Heart left ventricle (tissue), 16 donors: Measurements from ENCODE around the gene GRIN2A. TPM values are rescaled to one million over a fixed set of nuclear protein-coding genes. Genes with fewer than 3 reads are reported as not detected.

Experiments used
- ATAC-seq, 4 donors: fragments of 200-7000 bp; cut with Tn5 transposase; one replicate each; pipeline ENCODE4 v1.9.1; 2020 to 2022; ENCODE audit warnings: moderate library complexity in 4 of 4, mild to moderate bottlenecking in 3 of 4, moderate number of reproducible peaks in 1 of 4
- DNase-seq, 5 donors: peaks; one replicate each; pipeline ENCODE4 v3.0.0-alpha.2; 2020
- H3K27ac ChIP-seq, 12 donors: fragments of 200-600 bp; sonication (generic) in 4 of 12; one replicate each; pipeline versions ENCODE4 v1.5.0 to v1.8.0; 2016 to 2022; ENCODE audit warnings: mild to moderate bottlenecking in 2 of 12
- H3K27me3 ChIP-seq, 9 donors: fragments of 200-600 bp; sonication (generic) in 2 of 9; one replicate each; pipeline versions ENCODE4 v1.5.1 to v1.8.0; 2016 to 2022; ENCODE audit warnings: mild to moderate bottlenecking in 3 of 9
- H3K36me3 ChIP-seq, 9 donors: fragments of 200-600 bp; sonication (generic) in 2 of 9; one replicate each; pipeline versions ENCODE4 v1.5.0 to v1.8.0; 2018 to 2022; ENCODE audit warnings: mild to moderate bottlenecking in 2 of 9
- H3K4me1 ChIP-seq, 12 donors: fragments of 200-600 bp; sonication (generic) in 4 of 12; one replicate each; pipeline versions ENCODE4 v1.5.0 to v1.8.0; 2016 to 2022; ENCODE audit warnings: mild to moderate bottlenecking in 3 of 12
- H3K4me3 ChIP-seq, 12 donors: fragments of 200-600 bp; sonication (generic) in 4 of 12; one replicate each; pipeline versions ENCODE4 v1.5.0 to v1.8.0; 2017 to 2022; ENCODE audit warnings: mild to moderate bottlenecking in 9 of 12, moderate library complexity in 4 of 12
- H3K9me3 ChIP-seq, 12 donors: fragments of 200-600 bp; sonication (generic) in 4 of 12; one replicate each; pipeline versions ENCODE4 v1.5.0 to v1.8.0; 2016 to 2022; ENCODE audit warnings: mild to moderate bottlenecking in 1 of 12
- CTCF ChIP-seq, 12 donors: fragments of 200-600 bp; sonication (generic) in 4 of 12; IDR thresholded peaks; one replicate each; pipeline versions ENCODE4 v1.5.0 to v1.8.0; 2018 to 2022; ENCODE audit warnings: antibody characterized with exemption in 12 of 12, mild to moderate bottlenecking in 5 of 12
- POLR2A ChIP-seq, 2 donors: fragments of 450-650 bp; IDR thresholded peaks; one replicate each; pipeline ENCODE4 v1.6.1; 2017; ENCODE audit warnings: antibody characterized with exemption in 2 of 2, mild to moderate bottlenecking in 2 of 2, moderate library complexity in 2 of 2
- WGBS, 4 donors: extraction: QIAGEN DNeasy Blood & Tissue Kit in 2 of 4; methylation state at CpG; one replicate each; pipeline versions ENCODE4 v1.1.5 to v1.1.7; 2013 to 2018; 5-methylcytosine and 5-hydroxymethylcytosine counted together
- intact Hi-C, 10 donors: fragments of 100-400 bp; cut with DNase I; formaldehyde crosslinking; loops; one replicate each; pipeline versions ENCODE4 v1.11.1 to v1.14.2; 2022
- polyA plus RNA-seq, 2 donors: library from polyadenylated mRNA; stranded (reverse); fragments of 200-250 nt; gene quantifications; one replicate each; pipeline ENCODE4 v1.2.3, GENCODE V29; 2013
- total RNA-seq, 9 donors: library from RNA; depleted of rRNA in 2 of 9; stranded (reverse); fragments of >200 nt in 2 of 9; fragmentation: NEBNext Ultra II Directional in 3 of 9; extraction: Animal tissue kit (Norgen Biotek cat#: 25700) in 3 of 9; gene quantifications; one replicate each; pipeline versions ENCODE4 v1.1.0 to v1.2.4, GENCODE V29; 2016 to 2023
- donor health status: ischemic (EF 13 %, LVEDD 7.1; RV severe dilation, severe dysfunction).
- donor health status: healthy with polysubstance abuse.
- donor health status: DM: no; HTN: yes; CAD: no.
- donor health status: DM: no; HTN: no; CAD: no.
- donor health status: ischemic (EF 25% LVEDD 6.9; RV normal size, moderate dysfunction).
- donor health status: ischemic (EF 25% LVEDD 5.7; RV mildly dilated, moderate dysfunction).
- donor health status: healthy.
- donor health status: DM: yes; HTN: yes; CAD: no.
- donor health status: ischemic (EF 35%, LVEDD 5.7; RV mildly dilated, moderate dysfunction).
- donor health status: nonischemic (EF 11% LVEDD 7.7; RV severe dilation, severe dysfunction).
- donor health status: DM: yes; HTN: yes; CAD: no.
- donor health status: PGD.
- donor health status: ischemic (EF 29% LVEDD 5.4; RV normal size, mild dysfunction).
- donor health status: nonischemic (EF 23%, LVEDD 6.1; RV moderate dilation, normal function).

The GRIN2A gene
- total and polyA plus RNA-seq, 11 donors, result 0.01 to 4.6 (median 2.6) TPM

- Histone ChIP-seq H3K4me3 (no peak overlapping the region), H3K9me3 (no peaks in the 10 kb centered on the region), H3K36me3 (no peaks in the 10 kb centered on the region), H3K27ac (no peak overlapping the region), H3K4me1 (peaks cover 0 to 8% (median 0%) of the 10 kb centered on the region in 12 donors), H3K27me3 (peaks cover 0 to 47% (median 0%) of the 10 kb centered on the region in 9 donors)
- no peak for DNase-seq
- intact Hi-C loops, result no loop called here
- WGBS, 4 donors, result 80 to 94% (median 86%) methylated on average over 4 of the region's 4 CpGs
- no peak for TF ChIP-seq CTCF (IDR thresholded peaks at IDR 0.05)
- TF ChIP-seq POLR2A (IDR thresholded peaks at IDR 0.05), result no peak
- ATAC-seq, result no peak
Observed at GRCh38 chr16:10070591-10070990, 111.6 kb downstream of the GRIN2A start.

- H3K4me1 ChIP-seq, result peaks cover 0 to 8% (median 0%) of the 10 kb centered on the region in 12 donors
- DNase-seq (peak in 4 of 5 donors; percentile 20 to 72 (median 40)), ATAC-seq (peak; percentile 85 to 90 (median 88))
- H3K27me3 ChIP-seq, result peaks cover 0 to 55% (median 0%) of the 10 kb centered on the region in 9 donors
- TF ChIP-seq POLR2A (IDR thresholded peaks at IDR 0.05) (no peak), CTCF (IDR thresholded peaks at IDR 0.05) (no peak)
- H3K4me3 ChIP-seq, result no peak overlapping the region
- no peaks in the 10 kb centered on the region for H3K9me3 ChIP-seq
- intact Hi-C loops, result no loop called here
- 34 to 48% (median 43%) methylated on average over 3 of the region's 3 CpGs for WGBS, 4 donors
- H3K27ac ChIP-seq, result no peak overlapping the region
- H3K36me3 ChIP-seq, result no peaks in the 10 kb centered on the region
Observed at GRCh38 chr16:10069374-10069773, 112.9 kb downstream of the GRIN2A start.

GRCh38 chr16:10067835-10068234 is 114.4 kb downstream of the GRIN2A start:
- H3K4me3 ChIP-seq, result no peak overlapping the region
- H3K27ac ChIP-seq, result no peak overlapping the region
- no peaks in the 10 kb centered on the region for H3K36me3 ChIP-seq
- no peak for DNase-seq
- WGBS, 4 donors, result 43 to 87% (median 74%) methylated on average over 2 of the region's 2 CpGs
- H3K4me1 ChIP-seq, result peaks cover 0 to 8% (median 0%) of the 10 kb centered on the region in 12 donors
- H3K27me3 ChIP-seq, result peaks cover 0 to 59% (median 0%) of the 10 kb centered on the region in 9 donors
- TF ChIP-seq POLR2A (IDR thresholded peaks at IDR 0.05), result no peak
- no peak for TF ChIP-seq CTCF (IDR thresholded peaks at IDR 0.05)
- no peak for ATAC-seq
- intact Hi-C loops, result no loop called here
- no peaks in the 10 kb centered on the region for H3K9me3 ChIP-seq

- no peak for DNase-seq
- no peak for ATAC-seq
- peaks cover 0 to 8% (median 0%) of the 10 kb centered on the region in 12 donors for H3K4me1 ChIP-seq
- H3K4me3 ChIP-seq, result no peak overlapping the region
- intact Hi-C loops, result no loop called here
- H3K27me3 ChIP-seq, result peaks cover 0 to 59% (median 0%) of the 10 kb centered on the region in 9 donors
- 59 to 81% (median 71%) methylated on average over 4 of the region's 4 CpGs for WGBS, 4 donors
- no peak for TF ChIP-seq POLR2A (IDR thresholded peaks at IDR 0.05)
- TF ChIP-seq CTCF (IDR thresholded peaks at IDR 0.05), result no peak
- H3K27ac ChIP-seq, result no peak overlapping the region
- no peaks in the 10 kb centered on the region for H3K36me3 ChIP-seq
- H3K9me3 ChIP-seq, result no peaks in the 10 kb centered on the region
Observed at GRCh38 chr16:10067406-10067805, 114.8 kb downstream of the GRIN2A start.
